Stomach smooth muscle (tissue), 2 donors: ENCODE data around the gene HBE1.
"Not testable (repeated sequence)": the region's sequence is repeated elsewhere in the genome, so short reads cannot be mapped to it uniquely, and the experiment has no call there.

Source experiments
- H3K27ac ChIP-seq: one replicate; pipeline ENCODE4 v1.7.0; 2013; ENCODE audit warnings: mild to moderate bottlenecking, low read length, inconsistent platforms
- H3K27me3 ChIP-seq, 2 donors: one replicate each; pipeline ENCODE4 v1.7.0; 2013; ENCODE audit warnings: low read length in 2 of 2; ENCODE audit not compliant: insufficient read depth in 2 of 2, control insufficient read depth in 1 of 2
- H3K36me3 ChIP-seq, 2 donors: one replicate each; pipeline ENCODE4 v1.7.0; 2013; ENCODE audit warnings: low read length in 2 of 2; ENCODE audit not compliant: control insufficient read depth in 2 of 2, insufficient read depth in 2 of 2
- H3K4me1 ChIP-seq: one replicate; pipeline ENCODE4 v1.7.0; 2013; ENCODE audit warnings: low read length; ENCODE audit not compliant: control insufficient read depth, insufficient read depth
- H3K4me3 ChIP-seq, 2 donors: one replicate each; pipeline ENCODE4 v1.7.0; 2013; ENCODE audit warnings: low read length in 2 of 2
- H3K9ac ChIP-seq, 2 donors: one replicate each; pipeline ENCODE4 v1.7.0; 2013; ENCODE audit warnings: low read length in 2 of 2, mild to moderate bottlenecking in 1 of 2
- H3K9me3 ChIP-seq, 2 donors: one replicate each; pipeline ENCODE4 v1.7.0; 2013; ENCODE audit warnings: low read length in 2 of 2; ENCODE audit not compliant: control insufficient read depth in 2 of 2
- donor health status: healthy.
- donor health status: Pancreatic carcinoma.

HBE1 gene

GRCh38 chr11:5297721-5298323 is 28.1 kb upstream of the HBE1 start:
- Histone ChIP-seq H3K4me1 (no peaks in the 10 kb centered on the region), H3K27ac (no peak overlapping the region), H3K27me3 (no peaks in the 10 kb centered on the region)

DNA sequence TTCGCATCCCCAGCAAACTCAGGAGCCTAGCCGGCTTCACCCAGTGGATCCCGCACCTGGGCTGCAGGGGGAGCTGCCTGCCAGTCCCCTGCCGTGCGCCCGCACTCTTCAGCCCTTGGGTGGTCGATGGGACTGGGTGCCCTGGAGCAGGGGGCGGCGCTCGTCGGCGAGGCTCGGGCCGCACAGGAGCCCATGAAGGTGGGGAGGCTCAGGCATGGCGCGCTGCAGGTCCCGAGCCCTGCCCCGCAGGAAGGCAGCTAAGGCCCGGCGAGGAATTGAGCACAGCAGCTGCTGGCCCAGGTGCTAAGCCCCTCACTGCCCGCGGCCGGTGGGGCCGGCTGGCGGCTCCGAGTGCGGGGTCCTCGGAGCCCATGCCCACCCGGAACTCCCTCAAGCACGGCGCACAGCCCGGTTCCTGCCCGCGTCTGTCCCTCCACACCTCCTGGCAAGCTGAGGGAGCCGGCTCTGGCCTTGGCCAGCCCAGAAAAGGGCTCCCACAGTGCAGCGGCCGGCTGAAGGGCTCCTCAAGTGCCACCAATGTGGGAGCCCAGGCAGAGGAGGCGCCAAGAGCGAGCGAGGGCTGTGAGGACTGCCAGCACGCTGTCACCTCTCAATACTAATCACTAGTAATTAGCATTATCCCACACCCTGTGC is 24.7 kb upstream of the HBE1 start:
- H3K36me3 ChIP-seq, H3K4me1 ChIP-seq, H3K27ac ChIP-seq, H3K27me3 ChIP-seq, H3K9ac ChIP-seq, H3K4me3 ChIP-seq, H3K9me3 ChIP-seq: not testable (repeated sequence)

More at GRCh38 chr11:5297721-5298323, 28.1 kb upstream of the HBE1 start:
- Histone ChIP-seq H3K9ac (no peak overlapping the region), H3K36me3 (no peaks in the 10 kb centered on the region), H3K4me3 (no peak overlapping the region), H3K9me3 (no peaks in the 10 kb centered on the region)

DNA sequence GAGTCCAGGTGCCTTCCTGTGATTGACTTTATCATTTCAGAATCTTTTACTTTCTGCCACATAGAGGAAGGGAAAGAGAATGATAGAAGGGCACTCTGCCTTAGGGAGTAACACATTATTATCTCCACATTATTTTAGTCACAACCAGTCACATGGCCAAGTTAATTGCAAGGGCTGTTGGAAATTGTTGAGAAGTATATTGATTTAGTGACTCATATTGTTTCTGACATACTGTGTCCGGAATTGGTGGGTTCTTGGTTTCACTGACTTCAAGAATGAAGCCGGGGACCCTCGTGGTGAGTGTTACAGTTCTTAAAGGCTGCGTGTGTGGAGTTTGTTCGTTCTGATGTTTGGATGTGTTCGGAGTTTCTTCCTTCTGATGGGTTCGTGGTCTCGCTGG is 23.3 kb upstream of the HBE1 start:
- H3K9ac ChIP-seq: no peak overlapping the region
- H3K4me3 ChIP-seq: no peak overlapping the region
- no peaks in the 10 kb centered on the region for H3K36me3 ChIP-seq
- no peaks in the 10 kb centered on the region for H3K27me3 ChIP-seq
- no peak overlapping the region for H3K27ac ChIP-seq
- no peaks in the 10 kb centered on the region for H3K4me1 ChIP-seq
- H3K9me3 ChIP-seq: no peaks in the 10 kb centered on the region

DNA sequence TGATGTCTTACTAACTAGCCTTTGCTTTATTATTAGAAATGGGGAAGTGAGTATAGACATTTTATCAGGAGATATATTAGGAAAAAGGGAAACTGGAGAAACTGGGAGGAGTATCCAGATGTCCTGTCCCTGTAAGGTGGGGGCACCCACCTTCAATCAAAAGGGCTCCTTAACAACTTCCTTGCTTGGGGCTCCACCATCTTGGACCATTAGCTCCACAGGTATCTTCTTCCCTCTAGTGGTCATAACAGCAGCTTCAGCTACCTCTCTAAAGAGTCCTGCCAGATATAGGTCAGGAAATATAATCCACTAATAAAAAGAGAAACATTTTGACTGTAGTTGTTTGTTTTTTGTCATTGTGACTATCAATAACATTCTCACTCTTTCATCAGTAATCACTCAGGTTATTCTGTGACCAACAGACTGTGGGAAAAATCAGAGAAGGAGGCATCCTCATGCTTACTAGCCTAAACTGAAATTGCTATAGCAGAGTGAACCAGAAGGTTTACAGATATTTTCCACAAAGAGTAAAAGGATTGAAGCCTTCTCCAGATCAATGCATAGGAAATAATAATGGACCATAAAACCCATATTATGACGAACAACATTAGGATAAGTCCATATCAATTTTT is 21.6 kb upstream of the HBE1 start:
- no peak overlapping the region for H3K9ac ChIP-seq
- H3K4me3 ChIP-seq: no peak overlapping the region
- no peaks in the 10 kb centered on the region for H3K27me3 ChIP-seq

GRCh38 chr11:5290106-5290505 is 20.4 kb upstream of the HBE1 start:
- no peaks in the 10 kb centered on the region for H3K27me3 ChIP-seq
- H3K9me3 ChIP-seq: no peaks in the 10 kb centered on the region

More for the DNA sequence above, 21.6 kb upstream of the HBE1 start:
- Histone ChIP-seq H3K9me3 (no peaks in the 10 kb centered on the region), H3K27ac (no peak overlapping the region), H3K4me1 (no peaks in the 10 kb centered on the region), H3K36me3 (no peaks in the 10 kb centered on the region)

GRCh38 chr11:5289696-5290095 is 20.0 kb upstream of the HBE1 start:
- Histone ChIP-seq H3K36me3 (no peaks in the 10 kb centered on the region), H3K9me3 (no peaks in the 10 kb centered on the region), H3K4me1 (no peaks in the 10 kb centered on the region), H3K4me3 (no peak overlapping the region), H3K27ac (no peak overlapping the region), H3K27me3 (no peaks in the 10 kb centered on the region), H3K9ac (no peak overlapping the region)

More at GRCh38 chr11:5290106-5290505, 20.4 kb upstream of the HBE1 start:
- H3K9ac ChIP-seq: no peak overlapping the region
- no peaks in the 10 kb centered on the region for H3K36me3 ChIP-seq
- no peak overlapping the region for H3K27ac ChIP-seq
- no peak overlapping the region for H3K4me3 ChIP-seq
- H3K4me1 ChIP-seq: no peaks in the 10 kb centered on the region

DNA sequence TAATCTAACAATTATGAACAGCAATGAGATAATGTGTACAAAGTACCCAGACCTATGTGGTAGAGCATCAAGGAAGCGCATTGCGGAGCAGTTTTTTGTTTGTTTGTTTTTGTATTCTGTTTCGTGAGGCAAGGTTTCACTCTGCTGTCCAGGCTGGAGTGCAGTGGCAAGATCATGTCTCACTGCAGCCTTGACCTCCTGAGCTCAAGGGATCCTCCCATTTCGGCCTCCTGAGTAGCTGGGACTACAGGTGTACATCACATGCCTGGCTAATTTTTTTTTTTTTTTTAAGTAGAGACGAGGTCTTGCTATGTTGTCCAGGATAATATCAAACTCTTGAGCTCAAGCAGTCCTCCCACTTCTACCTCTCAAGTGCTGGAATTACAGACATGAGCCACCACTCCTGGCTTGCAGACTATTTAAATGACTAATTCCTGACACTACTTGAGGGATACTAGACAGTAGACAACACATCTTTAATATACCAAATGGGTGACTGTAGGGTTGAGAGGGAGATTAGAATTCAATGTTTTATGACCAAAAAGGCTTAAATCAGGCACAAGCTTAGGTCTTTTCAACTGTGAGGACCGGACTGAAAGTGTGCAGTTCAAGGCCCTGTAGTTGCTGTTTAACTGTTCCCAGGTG is 19.3 kb upstream of the HBE1 start:
- no peaks in the 10 kb centered on the region for H3K36me3 ChIP-seq
- H3K4me3 ChIP-seq: no peak overlapping the region
- no peak overlapping the region for H3K27ac ChIP-seq
- no peaks in the 10 kb centered on the region for H3K4me1 ChIP-seq
- no peaks in the 10 kb centered on the region for H3K9me3 ChIP-seq
- no peaks in the 10 kb centered on the region for H3K27me3 ChIP-seq
- no peak overlapping the region for H3K9ac ChIP-seq

DNA sequence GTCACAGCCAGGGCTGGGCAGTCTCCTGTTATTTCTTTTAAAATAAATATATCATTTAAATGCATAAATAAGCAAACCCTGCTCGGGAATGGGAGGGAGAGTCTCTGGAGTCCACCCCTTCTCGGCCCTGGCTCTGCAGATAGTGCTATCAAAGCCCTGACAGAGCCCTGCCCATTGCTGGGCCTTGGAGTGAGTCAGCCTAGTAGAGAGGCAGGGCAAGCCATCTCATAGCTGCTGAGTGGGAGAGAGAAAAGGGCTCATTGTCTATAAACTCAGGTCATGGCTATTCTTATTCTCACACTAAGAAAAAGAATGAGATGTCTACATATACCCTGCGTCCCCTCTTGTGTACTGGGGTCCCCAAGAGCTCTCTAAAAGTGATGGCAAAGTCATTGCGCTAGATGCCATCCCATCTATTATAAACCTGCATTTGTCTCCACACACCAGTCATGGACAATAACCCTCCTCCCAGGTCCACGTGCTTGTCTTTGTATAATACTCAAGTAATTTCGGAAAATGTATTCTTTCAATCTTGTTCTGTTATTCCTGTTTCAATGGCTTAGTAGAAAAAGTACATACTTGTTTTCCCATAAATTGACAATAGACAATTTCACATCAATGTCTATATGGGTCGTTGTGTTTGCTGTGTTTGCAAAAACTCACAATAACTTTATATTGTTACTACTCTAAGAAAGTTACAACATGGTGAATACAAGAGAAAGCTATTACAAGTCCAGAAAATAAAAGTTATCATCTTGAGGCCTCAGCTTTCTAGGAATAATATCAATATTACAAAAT is 18.6 kb upstream of the HBE1 start:
- H3K9me3 ChIP-seq: no peaks in the 10 kb centered on the region
- no peak overlapping the region for H3K4me3 ChIP-seq
- no peak overlapping the region for H3K27ac ChIP-seq
- H3K36me3 ChIP-seq: no peaks in the 10 kb centered on the region
- H3K4me1 ChIP-seq: no peaks in the 10 kb centered on the region
- no peaks in the 10 kb centered on the region for H3K27me3 ChIP-seq
- H3K9ac ChIP-seq: no peak overlapping the region

- H3K36me3 ChIP-seq: no peaks in the 10 kb centered on the region
- H3K9ac ChIP-seq: no peak overlapping the region
- no peaks in the 10 kb centered on the region for H3K9me3 ChIP-seq
- no peaks in the 10 kb centered on the region for H3K4me1 ChIP-seq
- H3K27ac ChIP-seq: no peak overlapping the region
- no peak overlapping the region for H3K4me3 ChIP-seq
- no peaks in the 10 kb centered on the region for H3K27me3 ChIP-seq
These were observed 17.2 kb upstream of the HBE1 start for GRCh38 chr11:5286901-5287300.

- Histone ChIP-seq H3K27ac (no peak overlapping the region), H3K9ac (no peak overlapping the region), H3K27me3 (no peaks in the 10 kb centered on the region), H3K9me3 (no peaks in the 10 kb centered on the region), H3K4me1 (no peaks in the 10 kb centered on the region), H3K36me3 (no peaks in the 10 kb centered on the region), H3K4me3 (no peak overlapping the region)
These were observed 16.6 kb upstream of the HBE1 start for GRCh38 chr11:5286351-5286750.
